Astrocyte (in vitro differentiated cells and primary cell): ENCODE data around the gene PPP2R2B. TPM values are rescaled to one million over a fixed set of nuclear protein-coding genes. Genes with fewer than 3 reads are reported as not detected.

ENCODE experiments used
- DNase-seq: peaks from one replicate; pipeline ENCODE4 v3.0.0-alpha.2; 2010; ENCODE audit warnings: low read depth
- FAIRE-seq: peaks from 2 replicates; lab custom pipeline; 2011; peaks lifted over from hg19 to GRCh38; lab: Jason Lieb, UNC
- H2AFZ ChIP-seq: 2 replicates; pipeline ENCODE4 v1.6.0; 2012; ENCODE audit warnings: low read depth, low read length, inconsistent platforms
- H3K27ac ChIP-seq: 2 replicates; pipeline ENCODE4 v1.5.1; 2011; ENCODE audit warnings: low read depth, low read length, inconsistent platforms
- H3K27me3 ChIP-seq: 2 replicates; pipeline ENCODE4 v1.6.0; 2011; ENCODE audit warnings: low read length, inconsistent platforms; ENCODE audit not compliant: insufficient read depth
- H3K36me3 ChIP-seq: 2 replicates; pipeline ENCODE4 v1.5.1; 2011; ENCODE audit warnings: low read length, inconsistent platforms; ENCODE audit not compliant: insufficient read depth
- H3K4me1 ChIP-seq: 2 replicates; pipeline ENCODE4 v1.5.1; 2011; ENCODE audit warnings: low read length, inconsistent platforms; ENCODE audit not compliant: insufficient read depth
- H3K4me2 ChIP-seq: 2 replicates; pipeline ENCODE4 v1.6.0; 2012; ENCODE audit warnings: low read length, inconsistent platforms
- H3K4me3 ChIP-seq: 2 replicates; pipeline ENCODE4 v1.5.1; 2011; ENCODE audit warnings: low read depth, mild to moderate bottlenecking, low read length, inconsistent platforms; ENCODE audit not compliant: insufficient read depth
- H3K79me2 ChIP-seq: 2 replicates; pipeline ENCODE4 v1.6.0; 2012; ENCODE audit warnings: mild to moderate bottlenecking, low read length, inconsistent platforms; ENCODE audit not compliant: insufficient read depth
- H3K9ac ChIP-seq: 2 replicates; pipeline ENCODE4 v1.6.0; 2012; ENCODE audit warnings: mild to moderate bottlenecking, low read length, inconsistent platforms
- H3K9me3 ChIP-seq: 2 replicates; pipeline ENCODE4 v1.5.1; 2012; ENCODE audit warnings: low read depth, mild to moderate bottlenecking, low read length, inconsistent platforms; ENCODE audit not compliant: insufficient read depth
- H4K20me1 ChIP-seq: 2 replicates; pipeline ENCODE4 v1.6.0; 2012; ENCODE audit warnings: low read length, inconsistent platforms; ENCODE audit not compliant: insufficient read depth
- H3K27ac Mint-ChIP-seq: one replicate; pipeline ENCODE4 v1.8.0; 2021; ENCODE audit warnings: mild to moderate bottlenecking, mixed read lengths; ENCODE audit not compliant: unreplicated experiment
- H3K27me3 Mint-ChIP-seq: one replicate; pipeline ENCODE4 v1.8.0; 2021; ENCODE audit warnings: low read depth, mixed read lengths; ENCODE audit not compliant: unreplicated experiment
- H3K36me3 Mint-ChIP-seq: one replicate; pipeline ENCODE4 v1.8.0; 2021; ENCODE audit warnings: low read depth, mixed read lengths; ENCODE audit not compliant: unreplicated experiment
- H3K4me1 Mint-ChIP-seq: one replicate; pipeline ENCODE4 v1.8.0; 2021; ENCODE audit warnings: low read depth, mixed read lengths; ENCODE audit not compliant: unreplicated experiment
- H3K4me3 Mint-ChIP-seq: one replicate; pipeline ENCODE4 v1.8.0; 2021; ENCODE audit warnings: mild to moderate bottlenecking, moderate library complexity, mixed read lengths; ENCODE audit not compliant: unreplicated experiment
- H3K9me3 Mint-ChIP-seq: one replicate; pipeline ENCODE4 v1.8.0; 2021; ENCODE audit warnings: mild to moderate bottlenecking, mixed read lengths; ENCODE audit not compliant: unreplicated experiment
- CTCF ChIP-seq: IDR thresholded peaks from 2 replicates; pipeline ENCODE4 v1.5.1; 2011; ENCODE audit warnings: low read depth, mild to moderate bottlenecking, inconsistent platforms, low read length, moderate library complexity; ENCODE audit not compliant: insufficient read depth
- EZH2 ChIP-seq: IDR thresholded peaks from 2 replicates; pipeline ENCODE4 v1.6.1; 2012; ENCODE audit warnings: mild to moderate bottlenecking, low read length, inconsistent platforms; ENCODE audit not compliant: insufficient read depth
- total RNA-seq: library from RNA; stranded (reverse); gene quantifications from 2 replicates; pipeline ENCODE4 v1.2.1, GENCODE V29; 2021

Gene PPP2R2B
- total RNA-seq, 1 donor from 2014 or later = 5.2 TPM

- Histone ChIP-seq H3K4me1 (no peaks in the 10 kb centered on the region), H3K4me2 (no peak overlapping the region), H3K9ac (no peak overlapping the region), H3K36me3 (no peaks in the 10 kb centered on the region), H2AFZ (no peak overlapping the region), H3K27me3 (no peaks in the 10 kb centered on the region), H4K20me1 (no peaks in the 10 kb centered on the region), H3K9me3 (no peaks in the 10 kb centered on the region), H3K4me3 (no peak overlapping the region), H3K79me2 (no peaks in the 10 kb centered on the region), H3K27ac (no peak overlapping the region)
- Mint-ChIP-seq H3K4me1 (no peaks in the 10 kb centered on the region), H3K27me3 (no peaks in the 10 kb centered on the region), H3K27ac (no peak overlapping the region), H3K4me3 (no peak overlapping the region), H3K36me3 (no peaks in the 10 kb centered on the region), H3K9me3 (no peaks in the 10 kb centered on the region)
- FAIRE-seq (no peak), DNase-seq (no peak)
- TF ChIP-seq EZH2 (no peak), CTCF (no peak)
Observed at GRCh38 chr5:146849694-146850303, 28.8 kb downstream of the PPP2R2B start.

- no peaks in the 10 kb centered on the region for H3K27me3 Mint-ChIP-seq
- Histone ChIP-seq H2AFZ (no peak overlapping the region), H4K20me1 (no peaks in the 10 kb centered on the region), H3K27me3 (no peaks in the 10 kb centered on the region), H3K27ac (no peak overlapping the region), H3K9me3 (no peaks in the 10 kb centered on the region), H3K79me2 (no peaks in the 10 kb centered on the region), H3K36me3 (no peaks in the 10 kb centered on the region), H3K4me2 (no peak overlapping the region), H3K9ac (no peak overlapping the region), H3K4me3 (no peak overlapping the region), H3K4me1 (no peaks in the 10 kb centered on the region)
- no peaks in the 10 kb centered on the region for H3K9me3 Mint-ChIP-seq
- TF ChIP-seq CTCF (no peak), EZH2 (no peak)
- FAIRE-seq (no peak), DNase-seq (no peak)
- no peaks in the 10 kb centered on the region for H3K4me1 Mint-ChIP-seq
- H3K4me3 Mint-ChIP-seq = no peak overlapping the region
- no peak overlapping the region for H3K27ac Mint-ChIP-seq
- no peaks in the 10 kb centered on the region for H3K36me3 Mint-ChIP-seq
Observed at GRCh38 chr5:146848133-146848532, 30.4 kb downstream of the PPP2R2B start.

- Histone ChIP-seq H3K4me3 (no peak overlapping the region), H3K9me3 (no peaks in the 10 kb centered on the region), H3K9ac (no peak overlapping the region), H4K20me1 (no peaks in the 10 kb centered on the region), H3K4me2 (no peak overlapping the region), H2AFZ (no peak overlapping the region), H3K79me2 (no peaks in the 10 kb centered on the region), H3K4me1 (no peaks in the 10 kb centered on the region), H3K36me3 (no peaks in the 10 kb centered on the region), H3K27ac (no peak overlapping the region), H3K27me3 (no peaks in the 10 kb centered on the region)
- Mint-ChIP-seq H3K36me3 (no peaks in the 10 kb centered on the region), H3K4me3 (no peak overlapping the region), H3K4me1 (peaks cover 2% of the 10 kb centered on the region), H3K27me3 (no peaks in the 10 kb centered on the region), H3K27ac (no peak overlapping the region), H3K9me3 (no peaks in the 10 kb centered on the region)
- no peak for DNase-seq
- TF ChIP-seq CTCF (no peak), EZH2 (no peak)
- no peak for FAIRE-seq
Observed at GRCh38 chr5:146840016-146840415, 38.5 kb downstream of the PPP2R2B start.
